GM23338 (cell line): Measurements from ENCODE around the gene PIGK.

Source experiments
- EZH2 ChIP-seq: fragments of 200-600 bp; sonication (generic); IDR thresholded peaks from one replicate; pipeline ENCODE4 v1.8.0; 2017; ENCODE audit warnings: antibody characterized with exemption, mild to moderate bottlenecking, low read depth; ENCODE audit not compliant: unreplicated experiment
- POLR2AphosphoS5 ChIP-seq: IDR thresholded peaks from 2 replicates; pipeline ENCODE4 v1.6.1; 2016; ENCODE audit warnings: antibody characterized with exemption, low read depth
- TF ChIP-seq, protein P1 (sequence below), 2 experiments: fragments of 200-600 bp in 1 of 2; sonication (generic) in 1 of 2; conservative IDR thresholded peaks; 2 replicates each; pipeline versions ENCODE4 v1.5.1 to v1.6.1; 2016 to 2017; ENCODE audit warnings: antibody characterized with exemption in 2 of 2, low read depth in 2 of 2, mild to moderate bottlenecking in 2 of 2, moderate library complexity in 1 of 2
- TF ChIP-seq, protein P2 (sequence below): IDR thresholded peaks from 2 replicates; pipeline ENCODE4 v1.6.1; 2016; ENCODE audit warnings: antibody characterized with exemption

DNA sequence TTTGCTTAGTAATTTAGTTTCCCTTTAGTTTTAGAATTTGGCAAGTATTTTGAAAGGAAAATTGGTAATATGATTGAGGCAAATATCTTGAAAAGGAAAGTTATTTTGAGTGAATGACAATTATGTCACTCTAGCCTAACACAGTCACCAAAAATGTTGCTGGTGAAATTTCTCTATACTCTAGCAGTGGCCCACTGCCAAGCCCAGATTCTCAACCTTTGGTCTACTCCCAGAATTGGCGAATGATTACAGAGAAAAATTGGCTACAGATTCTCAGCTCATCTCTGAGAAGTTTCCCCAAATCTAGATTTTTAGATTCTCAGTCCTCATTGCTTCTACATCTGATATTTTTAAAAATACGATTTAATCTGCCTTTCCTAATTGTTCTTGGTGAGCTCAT is 84.9 kb downstream of the PIGK start:
- TF ChIP-seq, protein P1, sequence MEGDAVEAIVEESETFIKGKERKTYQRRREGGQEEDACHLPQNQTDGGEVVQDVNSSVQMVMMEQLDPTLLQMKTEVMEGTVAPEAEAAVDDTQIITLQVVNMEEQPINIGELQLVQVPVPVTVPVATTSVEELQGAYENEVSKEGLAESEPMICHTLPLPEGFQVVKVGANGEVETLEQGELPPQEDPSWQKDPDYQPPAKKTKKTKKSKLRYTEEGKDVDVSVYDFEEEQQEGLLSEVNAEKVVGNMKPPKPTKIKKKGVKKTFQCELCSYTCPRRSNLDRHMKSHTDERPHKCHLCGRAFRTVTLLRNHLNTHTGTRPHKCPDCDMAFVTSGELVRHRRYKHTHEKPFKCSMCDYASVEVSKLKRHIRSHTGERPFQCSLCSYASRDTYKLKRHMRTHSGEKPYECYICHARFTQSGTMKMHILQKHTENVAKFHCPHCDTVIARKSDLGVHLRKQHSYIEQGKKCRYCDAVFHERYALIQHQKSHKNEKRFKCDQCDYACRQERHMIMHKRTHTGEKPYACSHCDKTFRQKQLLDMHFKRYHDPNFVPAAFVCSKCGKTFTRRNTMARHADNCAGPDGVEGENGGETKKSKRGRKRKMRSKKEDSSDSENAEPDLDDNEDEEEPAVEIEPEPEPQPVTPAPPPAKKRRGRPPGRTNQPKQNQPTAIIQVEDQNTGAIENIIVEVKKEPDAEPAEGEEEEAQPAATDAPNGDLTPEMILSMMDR (conservative IDR thresholded peaks at IDR 0.05; ENCODE audit: low read depth in 2 of 2), result no peak
- TF ChIP-seq EZH2 (no peak), POLR2AphosphoS5 (no peak)
- TF ChIP-seq, protein P2, sequence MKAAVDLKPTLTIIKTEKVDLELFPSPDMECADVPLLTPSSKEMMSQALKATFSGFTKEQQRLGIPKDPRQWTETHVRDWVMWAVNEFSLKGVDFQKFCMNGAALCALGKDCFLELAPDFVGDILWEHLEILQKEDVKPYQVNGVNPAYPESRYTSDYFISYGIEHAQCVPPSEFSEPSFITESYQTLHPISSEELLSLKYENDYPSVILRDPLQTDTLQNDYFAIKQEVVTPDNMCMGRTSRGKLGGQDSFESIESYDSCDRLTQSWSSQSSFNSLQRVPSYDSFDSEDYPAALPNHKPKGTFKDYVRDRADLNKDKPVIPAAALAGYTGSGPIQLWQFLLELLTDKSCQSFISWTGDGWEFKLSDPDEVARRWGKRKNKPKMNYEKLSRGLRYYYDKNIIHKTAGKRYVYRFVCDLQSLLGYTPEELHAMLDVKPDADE, result no peak
